ENCODE results near the gene AP5S1.
"Not testable (repeated sequence)": the region's sequence is repeated elsewhere in the genome, so short reads cannot be mapped to it uniquely, and the experiment has no call there.

Gene AP5S1, protein sequence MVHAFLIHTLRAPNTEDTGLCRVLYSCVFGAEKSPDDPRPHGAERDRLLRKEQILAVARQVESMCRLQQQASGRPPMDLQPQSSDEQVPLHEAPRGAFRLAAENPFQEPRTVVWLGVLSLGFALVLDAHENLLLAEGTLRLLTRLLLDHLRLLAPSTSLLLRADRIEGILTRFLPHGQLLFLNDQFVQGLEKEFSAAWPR

DNA sequence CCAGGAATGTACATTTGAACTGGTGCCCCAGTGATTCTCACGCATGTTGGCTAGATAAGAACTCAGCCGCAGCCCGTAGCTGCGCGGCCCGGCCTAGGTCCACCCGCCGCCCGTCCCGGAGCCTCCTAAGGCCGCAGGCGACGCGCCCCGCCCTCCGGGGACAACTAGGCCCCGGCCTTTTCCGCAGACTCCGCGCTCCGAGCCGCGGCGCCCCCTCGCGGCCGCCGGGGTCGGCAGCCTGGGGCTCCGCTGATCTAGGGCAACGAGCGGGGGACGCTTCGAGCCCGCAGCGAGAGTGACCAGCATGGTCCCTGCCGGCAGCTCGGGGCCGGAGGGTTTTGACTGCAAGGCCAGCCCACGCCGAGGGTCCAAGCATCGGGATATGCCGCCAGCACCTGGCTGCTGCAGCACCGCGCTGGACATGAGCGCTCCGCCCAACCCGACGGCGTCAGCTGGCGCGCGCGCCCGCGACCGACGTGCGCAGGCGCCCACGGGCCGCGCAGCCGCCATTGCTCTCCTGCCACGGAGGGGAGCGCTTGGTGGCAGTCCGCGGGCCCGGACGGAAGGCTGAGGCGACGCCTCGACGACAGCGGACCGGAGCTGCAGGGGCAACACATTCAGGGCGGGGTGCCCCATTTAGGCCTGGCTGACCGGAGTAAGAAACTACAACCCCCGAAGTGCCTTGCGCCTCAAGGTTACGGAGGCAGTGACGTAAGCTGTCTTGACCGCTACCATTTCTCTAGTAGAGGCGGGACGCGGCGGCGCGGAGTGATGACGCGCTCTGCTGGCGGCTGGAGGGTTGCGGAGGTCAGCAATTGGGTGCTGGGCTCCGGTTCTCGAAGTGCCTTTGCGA lies at the start of gene AP5S1:
Gene AP5S1 (plus strand): TSS at position 500 of the 853 bp plus-strand sequence. CDS start 1,571 bp downstream, outside the sequence.
- peak; percentile 96 to 99 (median 99) for DNase-seq

DNA sequence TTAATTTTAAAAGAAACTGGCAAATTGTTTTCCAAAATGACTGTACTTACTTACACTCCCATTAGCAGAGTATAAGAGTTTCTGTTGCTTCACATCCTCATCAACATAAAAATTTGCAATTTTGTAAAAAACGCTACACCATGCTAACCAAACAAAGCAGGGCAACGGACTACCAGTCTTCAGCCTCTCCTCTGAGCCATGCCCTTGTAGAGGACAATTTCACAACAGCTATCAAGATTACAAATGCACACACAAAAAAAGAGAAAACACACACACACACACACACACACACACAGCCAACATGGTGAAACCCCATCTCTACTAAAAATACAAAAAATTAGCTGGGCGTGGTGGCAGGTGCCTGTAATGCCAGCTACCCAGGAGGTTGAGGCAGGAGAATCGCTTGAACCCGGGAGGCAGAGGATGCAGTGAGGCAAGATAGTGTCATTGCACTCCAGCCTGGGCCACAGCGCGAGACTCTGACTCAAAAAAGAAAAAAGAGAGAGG lies 48.7 kb upstream of the AP5S1 start:
- no peak for DNase-seq

DNA sequence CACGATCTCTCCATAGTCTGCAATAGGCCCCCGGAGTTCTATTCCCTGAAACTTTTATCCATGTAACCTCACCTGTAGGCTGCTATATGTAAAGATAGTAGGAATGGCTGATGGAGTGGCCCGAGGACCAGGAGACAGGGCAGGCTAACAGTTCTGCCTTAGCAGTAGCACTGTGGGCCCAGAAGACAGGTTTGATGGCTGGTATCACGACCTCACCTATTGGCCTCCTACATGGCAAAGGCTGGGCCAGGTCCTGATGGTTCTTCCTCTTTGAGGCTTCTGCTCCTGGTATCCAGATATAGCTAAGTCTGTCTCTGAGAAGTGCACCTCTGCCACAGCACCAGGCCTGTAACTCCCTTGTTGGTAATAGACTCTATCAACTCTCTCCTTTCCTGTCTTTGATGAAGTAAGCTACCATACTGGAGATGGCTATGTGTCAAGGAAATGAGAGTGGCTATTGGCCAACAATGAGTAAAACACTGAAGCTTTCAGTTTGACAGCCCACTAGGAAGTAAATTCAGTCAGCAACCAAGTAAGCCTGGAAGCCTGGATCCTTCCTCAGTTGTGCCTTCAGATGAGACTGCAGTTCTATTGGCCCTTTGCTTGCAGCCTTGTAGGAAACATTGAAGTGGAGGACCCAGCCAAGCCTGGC lies 44.8 kb upstream of the AP5S1 start:
- DNase-seq = no peak

GRCh38 chr20:3777381-3777715 lies 43.0 kb upstream of the AP5S1 start:
- no peak for DNase-seq

DNA sequence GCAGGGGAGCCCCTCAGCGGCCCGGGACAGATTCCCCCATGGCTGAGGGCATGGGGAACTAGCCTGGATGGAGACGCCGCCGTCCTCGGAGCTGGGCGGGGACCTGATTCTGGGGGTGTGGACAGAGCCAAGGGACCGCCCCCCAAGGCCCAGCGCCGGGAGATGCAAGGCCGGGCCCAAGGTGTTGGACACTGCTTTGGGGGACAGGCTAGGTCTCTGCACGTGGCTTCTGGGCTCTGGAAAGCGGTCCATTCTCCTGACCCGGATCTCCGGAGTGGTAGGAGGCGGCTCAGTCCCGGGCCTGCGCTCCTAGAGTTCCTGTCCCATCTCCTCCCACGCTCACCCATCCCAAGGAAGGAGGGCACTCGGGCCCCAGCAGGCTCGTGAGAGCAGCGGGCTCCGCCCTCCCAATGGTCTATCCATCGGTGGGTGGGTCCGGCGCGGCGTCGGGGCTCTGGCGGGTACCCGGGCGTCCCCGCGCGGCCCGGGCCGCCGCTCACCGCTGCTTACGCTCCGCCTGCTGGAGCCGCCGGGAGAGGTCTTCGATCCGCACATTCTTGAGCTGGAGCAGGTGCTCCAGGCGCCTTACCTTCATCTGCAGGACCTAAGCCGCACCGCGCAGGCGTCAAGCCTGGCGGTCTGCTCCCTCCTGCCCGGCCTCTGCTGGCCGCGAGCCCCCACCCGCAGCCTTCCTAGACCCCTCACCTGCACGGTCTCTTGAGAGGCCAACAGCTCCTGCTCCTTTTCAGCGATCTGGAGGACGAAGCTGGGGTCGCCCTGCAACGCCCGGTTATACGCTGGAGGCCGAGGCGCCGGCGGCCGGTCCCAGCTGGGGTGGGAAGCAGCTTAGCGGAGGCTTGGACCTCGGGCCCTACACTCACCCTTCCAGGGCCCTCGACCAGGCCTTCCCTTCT lies 42.4 kb upstream of the AP5S1 start:
- DNase-seq = peak; percentile 16 to 45 (median 26)

GRCh38 chr20:3778976-3779375 lies 41.4 kb upstream of the AP5S1 start:
- DNase-seq = no peak

DNA sequence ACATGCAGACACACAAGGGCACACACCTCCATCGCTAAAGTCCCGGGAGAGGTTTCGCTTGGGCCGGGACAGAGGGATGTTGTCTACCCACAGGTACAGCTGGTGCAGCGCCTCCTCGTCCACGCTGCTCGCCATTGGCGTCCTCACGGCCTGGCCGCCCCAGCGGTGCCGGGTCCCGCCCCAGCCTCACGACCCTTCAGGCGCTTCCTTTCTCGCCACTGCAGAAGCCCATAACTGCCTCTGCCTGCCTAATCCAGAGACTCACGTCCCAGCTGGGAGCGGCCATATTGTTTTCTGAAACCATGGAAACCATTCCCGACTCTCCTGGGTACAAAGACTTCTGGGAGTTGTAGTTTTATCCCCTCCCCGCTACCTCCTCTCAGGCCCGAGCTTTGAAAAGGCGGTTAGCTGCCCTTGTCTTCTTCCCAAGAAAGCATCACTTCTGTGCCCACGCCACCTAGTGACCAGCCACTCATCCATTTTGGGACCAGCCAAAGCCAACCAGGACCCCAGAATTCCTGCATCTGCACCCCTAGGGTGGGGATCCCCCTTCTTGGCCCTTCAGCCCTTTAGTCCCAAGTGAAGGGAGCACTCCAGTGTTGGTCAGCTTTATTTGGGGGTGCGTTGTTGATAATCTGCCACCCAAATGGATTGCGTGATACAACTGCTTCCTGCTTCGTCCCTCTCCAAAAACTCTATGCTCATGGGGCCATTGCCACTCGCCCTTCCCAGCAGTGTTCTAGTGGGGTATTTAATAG lies 39.0 kb upstream of the AP5S1 start, which contains the start of gene SPEF1:
Gene SPEF1 (minus strand): TSS at position 296 of the 758 bp plus-strand sequence. CDS start 161 bp downstream, at position 135.
- DNase-seq = peak; percentile 89 to 97 (median 93)

GRCh38 chr20:3782597-3782996 lies 37.8 kb upstream of the AP5S1 start:
- DNase-seq = peak in 2 of 3 experiments; percentile 15 to 24

DNA sequence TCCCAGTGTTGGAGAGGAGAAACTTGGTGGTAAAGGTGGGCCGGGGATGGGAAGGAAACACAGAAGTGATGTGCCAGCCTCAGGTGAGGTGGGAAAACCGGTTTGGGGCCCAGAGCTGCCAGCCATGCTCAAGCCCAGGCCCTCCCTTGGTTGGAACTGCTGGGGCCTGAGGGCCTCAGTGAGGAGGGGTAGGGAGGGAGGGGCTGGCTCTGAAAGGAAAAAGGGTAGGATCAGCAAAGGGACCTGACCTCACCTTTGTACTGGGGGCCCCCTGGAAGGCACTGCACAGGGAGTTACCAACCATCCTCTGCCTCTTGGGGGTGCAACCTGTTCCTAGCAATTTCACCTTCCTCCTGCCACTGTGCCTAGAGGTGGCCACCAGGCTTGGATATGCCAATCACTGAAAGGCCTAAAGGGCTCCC lies 37.3 kb upstream of the AP5S1 start:
- peak in 2 of 3 experiments; percentile 14 to 24 for DNase-seq

DNA sequence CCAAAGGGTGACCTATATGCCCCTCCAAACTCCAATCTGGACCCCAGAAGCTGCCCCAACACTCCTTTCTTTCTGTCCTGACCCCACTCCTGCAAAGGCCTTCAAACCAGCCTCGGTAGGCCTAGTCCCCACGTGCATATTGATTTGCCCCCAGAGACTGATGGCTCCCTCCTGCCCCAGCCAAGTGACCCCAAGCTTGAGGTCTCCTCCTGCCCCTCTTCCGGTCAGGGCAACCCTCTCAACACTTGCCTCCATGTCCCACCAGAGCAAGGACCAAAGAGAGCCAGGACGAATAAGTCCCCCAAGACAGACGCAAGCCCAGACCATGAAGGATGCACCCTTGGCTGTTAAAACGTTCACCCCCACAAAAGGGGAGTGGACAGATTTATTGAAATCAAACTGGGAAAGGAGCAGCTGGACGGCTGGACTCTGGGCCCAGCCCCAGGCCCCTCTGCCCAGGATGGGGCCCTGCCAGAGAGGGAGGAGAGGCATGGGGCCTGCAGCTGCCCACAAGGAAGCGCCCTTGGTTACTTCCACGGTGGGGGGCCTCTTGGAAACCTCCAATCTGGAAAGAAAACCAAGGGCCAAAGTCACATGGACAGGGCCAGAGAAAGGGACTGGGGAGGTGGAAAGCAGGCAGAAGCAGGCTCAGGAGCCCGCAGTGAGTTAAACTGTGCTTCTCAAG lies 36.7 kb upstream of the AP5S1 start:
- no peak for DNase-seq

DNA sequence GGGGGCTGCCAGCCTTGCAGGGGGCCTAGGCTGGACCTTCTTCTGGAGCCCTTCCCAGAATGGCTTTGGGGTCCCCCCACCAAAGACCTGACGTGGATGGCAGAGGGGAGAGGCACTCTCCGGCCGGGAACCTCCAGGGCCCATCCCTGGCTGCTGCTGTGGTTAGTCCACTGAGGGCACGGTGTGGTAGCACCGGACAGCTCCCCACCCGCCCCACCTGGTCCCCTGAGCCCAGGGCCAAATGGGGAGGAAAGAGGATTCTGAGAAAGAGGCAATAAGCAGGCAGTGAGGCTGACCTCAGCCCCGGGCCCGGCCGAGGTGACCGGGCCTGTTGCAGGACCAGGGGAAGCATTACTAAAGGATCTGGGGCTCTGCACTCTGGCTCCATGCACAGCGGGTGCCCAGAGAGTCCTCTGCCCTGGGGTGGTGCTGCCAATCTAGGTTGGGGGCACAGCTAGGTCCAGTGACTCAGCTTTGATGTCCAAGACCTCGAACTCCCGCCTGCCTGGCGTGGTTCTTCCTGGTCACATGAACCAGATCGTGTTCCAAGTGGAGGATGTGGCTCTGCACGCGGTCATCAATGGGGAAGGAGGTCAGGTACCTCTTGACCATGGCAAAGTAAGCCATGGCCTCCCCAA lies 36.0 kb upstream of the AP5S1 start:
- no peak for DNase-seq

- no peak for DNase-seq
Observed at GRCh38 chr20:3784863-3785239, 35.5 kb upstream of the AP5S1 start.

DNA sequence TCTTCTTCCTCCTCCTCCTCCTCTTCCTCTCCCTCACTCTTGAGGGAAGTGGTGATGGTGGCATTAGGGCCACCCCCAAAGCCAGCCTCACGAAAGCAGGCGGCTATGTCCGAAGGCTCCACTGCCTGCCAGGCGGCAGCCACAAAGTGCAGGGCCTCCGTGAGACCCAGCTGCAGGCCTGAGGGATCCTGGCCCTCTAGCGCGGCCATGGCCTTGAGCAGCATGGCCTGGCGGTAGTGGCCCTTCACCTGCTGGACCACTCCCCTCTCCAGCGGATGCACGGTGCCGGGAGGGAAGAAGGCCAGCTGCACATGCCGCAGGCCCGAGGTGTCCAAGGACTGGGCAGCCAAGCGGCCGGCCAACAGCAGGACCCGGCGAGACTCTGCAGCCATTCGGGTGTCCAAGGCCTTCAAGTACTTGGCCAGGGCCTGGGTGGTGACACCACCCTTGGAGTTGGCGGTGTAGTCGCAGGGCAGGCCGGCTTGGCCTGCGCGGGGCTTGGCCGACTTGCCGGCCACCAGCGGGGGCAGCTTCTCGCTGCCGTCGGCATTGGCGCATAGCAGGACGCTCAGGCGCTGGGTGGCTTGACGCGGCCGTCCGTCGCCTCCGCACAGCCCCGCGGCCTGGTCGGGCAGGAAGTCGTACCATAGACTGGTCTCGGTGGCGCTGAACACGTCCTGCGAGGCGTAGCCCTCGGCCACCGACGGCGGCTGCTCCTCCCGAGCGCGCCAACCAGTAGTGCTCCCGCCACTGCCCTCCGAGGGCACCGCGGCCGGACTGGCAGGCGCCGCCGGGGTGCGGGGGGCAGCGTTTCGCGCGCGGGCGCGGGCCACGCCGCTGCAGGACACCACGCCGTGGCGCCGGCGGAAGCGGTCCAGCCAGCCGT lies 34.9 kb upstream of the AP5S1 start:
- peak; percentile 48 to 83 (median 74) for DNase-seq

DNA sequence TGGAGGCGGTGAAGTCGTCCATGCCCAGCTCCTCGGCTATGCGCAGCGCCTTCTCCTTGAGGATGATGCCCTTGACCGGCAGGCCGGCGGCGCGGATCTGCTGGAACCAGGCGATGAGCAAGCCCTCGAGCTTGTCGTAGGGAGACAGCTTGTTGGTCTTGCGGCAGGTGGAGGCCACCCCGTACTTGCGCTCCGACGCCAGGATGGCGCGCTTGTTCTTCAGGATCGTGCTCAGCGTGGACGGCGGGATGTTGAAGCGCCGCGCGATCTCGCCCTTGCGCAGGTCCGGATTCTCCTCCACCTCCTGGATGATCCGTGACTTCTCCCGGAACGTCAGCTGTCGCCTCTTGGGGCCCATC lies 34.2 kb upstream of the AP5S1 start:
- peak; percentile 61 to 83 (median 80) for DNase-seq

- DNase-seq = peak; percentile 91 to 93 (median 92)
Observed at GRCh38 chr20:3786665-3787323, 33.6 kb upstream of the AP5S1 start, which contains the start of gene CENPB. Gene CENPB (minus strand): TSS chr20:3786740. CDS start chr20:3786483, 257 bp downstream.

- DNase-seq = peak in 2 of 3 experiments; percentile 39 to 42
Observed at GRCh38 chr20:3787324-3788014, 32.9 kb upstream of the AP5S1 start.

- no peak for DNase-seq
Observed at GRCh38 chr20:3788685-3789155, 31.6 kb upstream of the AP5S1 start.

DNA sequence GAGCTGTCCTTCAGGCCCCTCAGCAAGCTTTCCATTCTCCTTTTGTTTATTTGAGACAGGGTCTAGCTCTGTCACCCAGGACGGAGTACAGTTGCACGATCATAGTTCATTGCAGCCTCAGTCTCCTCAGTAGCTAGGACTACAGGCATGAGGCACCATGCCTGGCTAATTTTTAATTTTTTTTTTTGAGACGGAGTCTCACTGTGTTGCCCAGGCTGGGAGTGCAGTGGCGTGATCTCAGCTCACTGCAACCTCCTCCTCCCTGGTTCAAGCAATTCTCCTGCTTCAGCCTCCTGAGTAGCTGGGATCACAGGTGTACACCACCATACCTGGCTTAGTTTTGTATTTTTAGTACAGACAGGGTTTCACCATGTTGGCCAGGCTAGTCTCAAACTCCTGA lies 31.1 kb upstream of the AP5S1 start:
- not testable (repeated sequence) for DNase-seq

Measured in NCI-H1417 (cell line).